ENCODE data around the gene FOXP1.

DNA sequence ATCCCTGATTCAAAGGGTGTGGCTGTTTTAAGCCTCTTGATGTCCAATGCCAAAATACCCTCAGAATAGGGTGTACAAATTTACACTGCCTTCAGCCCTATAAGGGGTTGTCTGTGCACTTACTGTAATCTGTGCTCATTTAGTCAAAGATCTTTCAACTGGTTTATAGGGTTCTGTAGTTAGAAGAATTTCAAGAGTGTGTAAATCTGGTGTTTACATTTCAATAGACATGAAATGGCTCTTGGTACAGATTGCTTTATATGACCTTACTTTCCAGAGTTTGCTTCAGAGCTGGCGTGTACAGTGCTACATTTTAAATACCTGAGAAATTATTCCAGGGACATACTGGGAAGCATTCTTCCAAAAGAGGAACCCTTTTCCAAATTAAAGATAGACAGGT is 399.3 kb downstream of the FOXP1 start:
- no peak for TF ChIP-seq CTCF (conservative IDR thresholded peaks at IDR 0.05; ENCODE audit: low read depth, low read length)
- TF ChIP-seq EZH2 (IDR thresholded peaks at IDR 0.05; ENCODE audit: borderline replicate concordance, low read depth, low read length, poor library complexity, severe bottlenecking) = no peak
